K562 (cell line): ENCODE results near the gene CDC27. TPM values are rescaled to one million over a fixed set of nuclear protein-coding genes. Genes with fewer than 3 reads are reported as not detected.

Experiments used
- ATAC-seq: fragments of 200-7000 bp; cut with Tn5 transposase; 3 replicates; pipeline ENCODE4 v1.9.1; 2020; ENCODE audit warnings: moderate library complexity
- BruUV-seq: library from RNA; stranded (reverse); fragments of 400-500 nt; replicated peaks from 2 replicates; lab custom pipeline; 2021; lab: Mats Ljungman, UMichigan
- CTCF ChIA-PET: fragments of 300-600 bp; formaldehyde crosslinking; extraction: SDS; loops from one replicate; lab custom pipeline; 2021; ENCODE audit warnings: low intra/inter-chr PET ratio; lab: Yijun Ruan, JAX
- POLR2A ChIA-PET: fragments of 300-600, 350-650 bp; sonication (Branson Sonifier 250); formaldehyde crosslinking; extraction: SDS; loops from one replicate; lab custom pipeline; 2021; ENCODE audit warnings: antibody characterized with exemption, inconsistent platforms; lab: Yijun Ruan, JAX
- DNase-seq, 4 experiments: peaks; one replicate each; pipeline versions ENCODE4 v3.0.0 to v3.0.0-alpha.2; 2011 to 2018; ENCODE audit warnings: low spot score in 3 of 4, mixed read lengths in 3 of 4; ENCODE audit errors: extremely low read depth in 1 of 4
- FAIRE-seq: peaks from 2 replicates; lab custom pipeline; 2011; peaks lifted over from hg19 to GRCh38; lab: Jason Lieb, UNC
- H2AFZ ChIP-seq: 2 replicates; pipeline ENCODE4 v1.6.0; 2011; ENCODE audit warnings: low read depth, low read length, control low read depth, inconsistent platforms
- H3K27ac ChIP-seq: fragments of 200-600 bp; 3 replicates; pipeline ENCODE4 v1.8.0; 2011; ENCODE audit warnings: low read depth, mild to moderate bottlenecking, control low read depth, inconsistent platforms, low read length, moderate library complexity, mixed read lengths; ENCODE audit errors: extremely low read depth
- H3K27me3 ChIP-seq, 2 experiments: fragments of 300-600 bp in 1 of 2; 2 replicates in 1 of 2; 3 replicates in 1 of 2; pipeline versions ENCODE4 v1.6.0 to v1.8.0; 2011; ENCODE audit warnings: inconsistent platforms in 2 of 2, low read length in 2 of 2, mild to moderate bottlenecking in 1 of 2, mixed read lengths in 1 of 2, moderate library complexity in 1 of 2; ENCODE audit not compliant: control insufficient read depth in 2 of 2, insufficient read depth in 2 of 2
- H3K36me3 ChIP-seq: fragments of 300-600 bp; 3 replicates; pipeline ENCODE4 v1.8.0; 2011; ENCODE audit warnings: mild to moderate bottlenecking, low read length, inconsistent platforms; ENCODE audit not compliant: control insufficient read depth, insufficient read depth
- H3K4me1 ChIP-seq, 2 experiments: fragments of 200-600 bp in 1 of 2; replicated peaks in 1 of 2; 2 replicates in 1 of 2; 3 replicates in 1 of 2; pipeline versions ENCODE4 v1.5.1 to v1.8.0; 2011; ENCODE audit warnings: inconsistent platforms in 2 of 2, low read length in 2 of 2, mild to moderate bottlenecking in 1 of 2, mixed read lengths in 1 of 2, moderate library complexity in 1 of 2; ENCODE audit not compliant: control insufficient read depth in 2 of 2, insufficient read depth in 2 of 2
- H3K4me2 ChIP-seq: 2 replicates; pipeline ENCODE4 v1.6.1; 2011; ENCODE audit warnings: low read length, control low read depth, inconsistent platforms, mixed read lengths; ENCODE audit not compliant: insufficient read depth
- H3K4me3 ChIP-seq: fragments of 200-600 bp; sonication (generic), shearing (Covaris generic); 2 replicates; pipeline ENCODE4 v1.5.1; 2016; ENCODE audit warnings: control low read depth, inconsistent platforms
- H3K79me2 ChIP-seq: fragments of 200-600 bp; 3 replicates; pipeline ENCODE4 v1.8.0; 2011; ENCODE audit warnings: low read length, inconsistent platforms; ENCODE audit not compliant: control insufficient read depth, insufficient read depth
- H3K9ac ChIP-seq, 2 experiments: 2 replicates each; pipeline versions ENCODE4 v1.6.0 to v1.6.1; 2011; ENCODE audit warnings: low read depth in 2 of 2, low read length in 2 of 2, control low read depth in 1 of 2, inconsistent platforms in 1 of 2, mild to moderate bottlenecking in 1 of 2, mixed read lengths in 1 of 2; ENCODE audit not compliant: insufficient read depth in 1 of 2
- H3K9me1 ChIP-seq: one replicate; pipeline ENCODE4 v1.6.0; 2011; ENCODE audit warnings: inconsistent platforms, mild to moderate bottlenecking, low read length, moderate library complexity; ENCODE audit not compliant: control insufficient read depth, insufficient read depth
- H3K9me3 ChIP-seq: replicated peaks from 2 replicates; pipeline ENCODE4 v1.5.1; 2011; ENCODE audit warnings: low read depth, low read length, inconsistent platforms; ENCODE audit not compliant: control insufficient read depth, insufficient read depth
- H4K20me1 ChIP-seq: replicated peaks from 2 replicates; pipeline ENCODE4 v1.6.1; 2011; ENCODE audit warnings: low read length, inconsistent platforms, mixed read lengths; ENCODE audit not compliant: control insufficient read depth, insufficient read depth
- ATF2 ChIP-seq: sonication (generic); formaldehyde crosslinking; IDR thresholded peaks from 2 replicates; pipeline ENCODE4 v1.8.1; 2022; ENCODE audit warnings: missing genetic modification reagents
- BCL6 ChIP-seq: fragments of 250-450 bp; sonication (Bioruptor Pico); IDR thresholded peaks from 2 replicates; pipeline ENCODE4 v1.4.0; 2020
- BDP1 ChIP-seq: IDR thresholded peaks from 3 replicates; pipeline ENCODE4 v1.6.1; 2011; ENCODE audit not compliant: insufficient read length, insufficient read depth
- BRD4 ChIP-seq: fragments of 200-600 bp; sonication (generic); IDR thresholded peaks from 2 replicates; pipeline ENCODE4 v1.6.1; 2017; ENCODE audit warnings: inconsistent platforms
- BRD9 ChIP-seq: fragments of 450-650 bp; IDR thresholded peaks from 2 replicates; pipeline ENCODE4 v1.6.1; 2018; ENCODE audit warnings: low read depth; ENCODE audit not compliant: partially characterized antibody
- CTCFL ChIP-seq: IDR thresholded peaks from 2 replicates; pipeline ENCODE4 v1.6.1; 2011; ENCODE audit warnings: borderline replicate concordance, low read depth, mild to moderate bottlenecking, moderate library complexity, low read length; ENCODE audit not compliant: insufficient read depth, poor library complexity, severe bottlenecking
- MTA3 ChIP-seq: fragments of 450-650 bp; formaldehyde crosslinking; IDR thresholded peaks from 2 replicates; pipeline ENCODE4 v1.6.1; 2017; ENCODE audit warnings: mild to moderate bottlenecking, borderline replicate concordance
- SIN3B ChIP-seq: fragments of 450-650 bp; IDR thresholded peaks from 2 replicates; pipeline ENCODE4 v1.6.1; 2017; ENCODE audit warnings: low read depth, mild to moderate bottlenecking, moderate library complexity
- TAL1 ChIP-seq: fragments of 450-650 bp; IDR thresholded peaks from 2 replicates; pipeline ENCODE4 v1.6.1; 2016; ENCODE audit warnings: mild to moderate bottlenecking
- WGBS: fragments of 100-300 bp; shearing (Covaris generic); methylation state at CpG from one replicate; pipeline ENCODE4 v1.1.6; 2016; ENCODE audit warnings: low coverage, mixed read lengths; ENCODE audit not compliant: insufficient coverage; ENCODE audit errors: missing lambda C conversion rate; 5-methylcytosine and 5-hydroxymethylcytosine counted together
- in situ Hi-C: fragments of 300-500 bp; cut with MboI; formaldehyde crosslinking; loops from 4 replicates; pipeline ENCODE4 v1.15.0; 2018; ENCODE audit warnings: inconsistent platforms, mixed read lengths
- intact Hi-C: fragments of 100-400 bp; cut with micrococcal nuclease; formaldehyde crosslinking; loops from 2 replicates; pipeline ENCODE4 v1.14.2; 2022
- polyA plus RNA-seq, 8 experiments: library from polyadenylated mRNA; depleted of rRNA in 4 of 8; stranded (reverse) in 5 of 8; unstranded in 3 of 8; fragments of >200 nt; fragmentation: Nextera tagmentation in 2 of 8; fragmentation: Illumina TruSeq in 1 of 8; extraction: Ambion mirVana in 2 of 8; extraction: Trizol in 1 of 8; gene quantifications; 2 replicates each; pipeline versions ENCODE4 v1.2.1 to v1.2.3, GENCODE V29; 2011 to 2014; ENCODE audit warnings: inconsistent platforms in 1 of 8, missing spikeins in 1 of 8
- total RNA-seq, 7 experiments: library from RNA; depleted of rRNA in 6 of 7; stranded (reverse); fragments of >200 nt in 6 of 7; fragmentation: Illumina TruSeq in 2 of 7; extraction: Trizol in 2 of 7; gene quantifications; 2 replicates each; pipeline versions ENCODE4 v1.2.1 to v1.2.3, GENCODE V29; 2011 to 2021; ENCODE audit warnings: low replicate concordance in 1 of 7
- TF ChIP-seq, protein P1 (sequence below): fragments of 450-650 bp; IDR thresholded peaks from 2 replicates; pipeline ENCODE4 v1.7.0; 2016; ENCODE audit warnings: borderline replicate concordance
- TF ChIP-seq, protein P2 (sequence below), 2 experiments: fragments of 450-650 bp in 1 of 2; sonication (generic) in 1 of 2; formaldehyde crosslinking in 1 of 2; IDR thresholded peaks in 1 of 2; conservative IDR thresholded peaks in 1 of 2; 2 replicates each; pipeline versions ENCODE4 v1.6.1 to v1.8.1; 2016 to 2023; ENCODE audit warnings: mild to moderate bottlenecking in 2 of 2, moderate library complexity in 2 of 2, inconsistent platforms in 1 of 2, missing genetic modification reagents in 1 of 2

The CDC27 gene
- total and polyA plus RNA-seq, 9 of the 15 experiments (the other 6 are each of a cell fraction or from before 2014, with no cell fraction given): 28.6 to 155 (median 94.1) TPM

- no peak for TF ChIP-seq CTCFL
- TF ChIP-seq, all 486 proteins: peak for 34
Observed at GRCh38 chr17:47204722-47205418, 15.8 kb upstream of the CDC27 start (continued).

DNA sequence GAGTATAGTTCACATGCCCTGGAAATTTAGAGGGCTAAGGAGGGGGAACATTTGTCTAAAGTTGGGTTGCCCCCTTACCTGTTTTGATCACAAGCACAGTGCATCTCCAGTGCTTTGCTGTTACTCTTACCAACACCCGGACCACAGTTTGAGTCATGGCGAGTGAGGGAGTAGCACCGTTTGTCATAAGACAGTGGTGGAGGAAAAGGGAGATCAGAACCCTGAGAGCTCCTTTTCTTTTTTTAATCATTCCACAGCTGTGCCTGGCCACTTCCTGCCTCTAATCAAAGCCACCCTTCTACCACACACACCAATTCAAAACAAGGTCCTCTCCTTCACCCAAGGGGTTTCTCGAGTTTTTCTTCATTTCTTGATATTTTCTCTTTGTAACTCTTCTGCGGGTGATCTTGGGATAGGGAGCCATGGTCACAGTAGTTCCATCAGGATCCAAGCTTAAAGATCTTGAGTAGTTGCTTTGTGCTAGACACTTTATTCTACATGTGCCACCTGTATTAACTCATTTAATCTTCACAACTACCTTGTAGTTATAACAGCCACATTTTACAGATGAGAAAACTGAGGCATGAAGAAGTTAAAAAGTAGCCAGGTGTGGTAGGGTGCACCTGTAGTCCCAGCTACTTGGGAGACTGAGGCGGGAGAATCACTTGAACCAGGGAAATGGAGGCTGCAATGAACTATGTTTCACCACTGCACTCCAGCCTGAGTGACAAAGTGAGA is 15.1 kb upstream of the CDC27 start:
- H3K27ac ChIP-seq: peak overlapping the region; percentile 15; the same call in 1 of the 3 replicates
- H3K4me2 ChIP-seq: peak overlapping the region; percentile 67; the same call in 1 of the 2 replicates
- H2AFZ ChIP-seq: peak overlapping the region; percentile 95
- no TSS peak for BruUV-seq
- intact Hi-C loops: no loop called here
- no peaks in the 10 kb centered on the region for H3K27me3 ChIP-seq
- 26% methylated on average over 6 of the region's 6 CpGs for WGBS
- H3K9me1 ChIP-seq: no peaks in the 10 kb centered on the region
- ATAC-seq: peak; percentile 31
- H3K9ac ChIP-seq: peak overlapping the region in 1 of 2 experiments; percentile 34; a peak in 3 of 4 replicates
- no peak overlapping the region for H3K4me3 ChIP-seq
- peak in 1 of 4 experiments; percentile 56 for DNase-seq
- H3K9me3 ChIP-seq: no peaks in the 10 kb centered on the region
- H3K79me2 ChIP-seq: peaks cover 6% of the 10 kb centered on the region; the same call in 2 of the 3 replicates
- in situ Hi-C loops: no loop called here
- ChIA-PET POLR2A (interaction anchor here (0.6 to 1.2 kb wide), 2 partner anchors 12 to 14 kb away, joined by 3 to 6 read pairs; no protein-coding TSS in a partner anchor), CTCF (no interaction called here)
- FAIRE-seq: no peak
- no peaks in the 10 kb centered on the region; the same call in 2 of the 3 replicates for H3K36me3 ChIP-seq
- peaks cover 20 to 35% of the 10 kb centered on the region in 2 experiments for H3K4me1 ChIP-seq
- H4K20me1 ChIP-seq: no peaks in the 10 kb centered on the region
- TF ChIP-seq MTA3 (no peak), BRD4 (no peak), BDP1 (no peak), TAL1 (no peak), ATF2 (CRISPR knock-in tag) (no peak), BRD9 (no peak), SIN3B (no peak), BCL6 (CRISPR knock-in tag) (no peak)
- TF ChIP-seq, protein P1, sequence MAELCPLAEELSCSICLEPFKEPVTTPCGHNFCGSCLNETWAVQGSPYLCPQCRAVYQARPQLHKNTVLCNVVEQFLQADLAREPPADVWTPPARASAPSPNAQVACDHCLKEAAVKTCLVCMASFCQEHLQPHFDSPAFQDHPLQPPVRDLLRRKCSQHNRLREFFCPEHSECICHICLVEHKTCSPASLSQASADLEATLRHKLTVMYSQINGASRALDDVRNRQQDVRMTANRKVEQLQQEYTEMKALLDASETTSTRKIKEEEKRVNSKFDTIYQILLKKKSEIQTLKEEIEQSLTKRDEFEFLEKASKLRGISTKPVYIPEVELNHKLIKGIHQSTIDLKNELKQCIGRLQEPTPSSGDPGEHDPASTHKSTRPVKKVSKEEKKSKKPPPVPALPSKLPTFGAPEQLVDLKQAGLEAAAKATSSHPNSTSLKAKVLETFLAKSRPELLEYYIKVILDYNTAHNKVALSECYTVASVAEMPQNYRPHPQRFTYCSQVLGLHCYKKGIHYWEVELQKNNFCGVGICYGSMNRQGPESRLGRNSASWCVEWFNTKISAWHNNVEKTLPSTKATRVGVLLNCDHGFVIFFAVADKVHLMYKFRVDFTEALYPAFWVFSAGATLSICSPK: no peak
- TF ChIP-seq, protein P2, sequence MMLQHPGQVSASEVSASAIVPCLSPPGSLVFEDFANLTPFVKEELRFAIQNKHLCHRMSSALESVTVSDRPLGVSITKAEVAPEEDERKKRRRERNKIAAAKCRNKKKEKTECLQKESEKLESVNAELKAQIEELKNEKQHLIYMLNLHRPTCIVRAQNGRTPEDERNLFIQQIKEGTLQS (IDR thresholded peaks at IDR 0.05): no peak
- TF ChIP-seq, protein P2 (CRISPR knock-in tag; conservative IDR thresholded peaks at IDR 0.05): 0 out of 2 replicates have a peak, but pooled peaks have one; percentile 26
